Measurements from ENCODE around the gene MAPK4.
"Not testable (repeated sequence)": the region's sequence is repeated elsewhere in the genome, so short reads cannot be mapped to it uniquely, and the experiment has no call there.

MAPK4 gene

DNA sequence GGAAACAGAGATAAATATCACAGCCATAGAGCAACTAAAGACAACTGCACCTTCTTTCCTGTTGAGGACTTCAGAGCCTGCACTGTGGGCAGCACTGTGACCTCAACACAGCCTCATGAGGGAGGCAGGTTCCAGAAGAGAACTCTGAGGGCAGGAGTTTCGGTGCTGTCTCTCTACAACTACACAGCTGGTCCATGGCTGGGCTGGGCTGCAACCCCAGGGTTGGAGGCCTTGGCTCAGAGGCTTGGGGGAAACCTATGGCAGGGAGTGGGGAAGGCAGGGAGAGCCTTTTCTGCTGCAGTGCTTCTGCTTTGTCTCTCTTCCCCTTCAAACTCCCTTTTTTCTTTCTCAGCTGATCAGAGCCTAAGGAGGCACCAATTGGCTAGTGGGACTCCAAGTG lies 193.4 kb downstream of the MAPK4 start:
- DNase-seq (ENCODE audit: low read depth): no peak

DNA sequence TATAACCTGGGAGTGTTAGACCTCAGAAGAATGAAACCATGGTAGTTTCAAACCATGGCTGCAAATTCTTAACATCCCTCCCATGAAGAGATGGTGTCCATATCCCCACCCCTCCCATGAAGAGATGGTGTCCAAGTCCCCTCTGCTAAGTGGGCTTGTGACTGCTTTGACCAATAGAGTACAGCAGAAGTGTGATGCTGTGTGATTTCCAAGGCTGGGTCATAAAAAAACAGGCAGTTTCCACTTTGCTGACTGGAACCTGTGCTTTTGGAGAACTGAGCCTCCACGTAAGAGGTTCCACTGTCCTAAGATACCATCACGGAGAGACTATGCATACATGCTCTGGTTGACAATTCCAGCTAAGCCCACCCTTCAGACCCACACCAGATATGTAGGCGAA lies 194.4 kb downstream of the MAPK4 start:
- no peak for DNase-seq (ENCODE audit: low read depth)

- DNase-seq (ENCODE audit: low read depth): no peak
Observed at GRCh38 chr18:50757358-50757757, 197.5 kb downstream of the MAPK4 start.

DNA sequence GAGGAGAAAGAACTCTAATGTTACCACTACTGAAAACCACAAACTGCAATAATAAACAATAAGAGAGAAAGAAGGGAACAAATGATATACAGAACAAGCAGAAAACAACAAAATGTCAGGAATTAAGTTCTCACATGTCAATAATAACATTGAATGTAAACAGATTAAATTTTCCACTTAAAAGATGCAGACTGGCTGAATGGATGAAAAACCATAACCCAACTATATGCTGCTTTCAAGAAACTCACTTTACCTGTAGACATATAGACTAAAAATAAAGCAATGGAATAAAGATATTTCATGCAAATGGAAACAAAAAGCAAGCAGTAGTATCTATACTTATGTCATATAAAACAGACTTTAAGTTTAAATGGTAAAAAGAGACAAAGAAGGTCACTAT lies 209.6 kb downstream of the MAPK4 start:
- no peak for DNase-seq (ENCODE audit: low read depth)

GRCh38 chr18:50775207-50775606 lies 215.3 kb downstream of the MAPK4 start:
- no peak for DNase-seq (ENCODE audit: low read depth)

DNA sequence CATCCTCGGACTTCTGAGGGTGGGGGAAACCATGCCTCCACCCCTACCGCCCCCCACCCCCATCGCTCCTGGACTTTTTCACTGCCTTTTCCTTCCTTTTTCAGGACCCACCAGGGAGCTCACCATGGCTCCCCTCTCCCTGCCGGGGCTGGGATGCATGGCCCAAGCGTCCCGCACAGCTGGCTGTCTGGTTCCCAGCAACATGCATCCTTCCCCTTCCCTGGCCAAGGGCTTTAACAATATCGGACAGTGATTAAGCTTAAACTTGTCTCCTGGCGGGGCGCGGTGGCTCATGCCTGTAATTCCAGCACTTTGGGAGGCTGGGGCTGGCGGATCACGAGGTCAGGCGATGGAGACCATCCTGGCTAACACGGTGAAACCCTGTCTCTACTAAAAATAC lies 215.8 kb downstream of the MAPK4 start:
- no peak for DNase-seq (ENCODE audit: low read depth)

DNA sequence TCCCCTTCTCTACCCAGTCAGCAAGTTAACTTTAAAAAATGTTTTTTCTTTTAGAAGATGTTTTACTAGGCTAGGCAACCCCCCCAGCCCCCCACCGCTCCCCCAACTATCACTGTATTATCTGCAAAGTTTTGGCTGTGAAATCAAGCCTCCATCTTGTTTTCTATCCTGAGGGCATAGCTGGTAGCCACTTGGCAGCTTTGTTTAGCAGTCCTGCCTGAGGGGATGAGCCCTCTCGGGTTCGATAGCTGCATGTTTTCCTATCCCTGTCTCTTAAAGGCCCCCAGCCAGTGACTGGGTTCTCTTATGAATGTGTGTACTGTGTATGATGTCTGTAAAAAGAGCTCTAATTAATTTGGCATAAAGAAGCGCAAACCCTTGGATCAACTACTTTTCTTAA lies 216.5 kb downstream of the MAPK4 start:
- no peak for DNase-seq (ENCODE audit: low read depth)

- DNase-seq (ENCODE audit: low read depth): not testable (repeated sequence)
Observed at GRCh38 chr18:50779021-50779420, 219.1 kb downstream of the MAPK4 start.
